GM18517 (cell line): ENCODE results near the gene NECAP2.
"Not testable (repeated sequence)": the region's sequence is repeated elsewhere in the genome, so short reads cannot be mapped to it uniquely, and the experiment has no call there.

Experiments
- ATAC-seq: cut with Tn5 transposase; IDR thresholded peaks from one replicate; pipeline ENCODE4 v1.9.1; 2021; ENCODE audit warnings: mild to moderate bottlenecking, moderate library complexity; ENCODE audit not compliant: unreplicated experiment

The NECAP2 gene

DNA sequence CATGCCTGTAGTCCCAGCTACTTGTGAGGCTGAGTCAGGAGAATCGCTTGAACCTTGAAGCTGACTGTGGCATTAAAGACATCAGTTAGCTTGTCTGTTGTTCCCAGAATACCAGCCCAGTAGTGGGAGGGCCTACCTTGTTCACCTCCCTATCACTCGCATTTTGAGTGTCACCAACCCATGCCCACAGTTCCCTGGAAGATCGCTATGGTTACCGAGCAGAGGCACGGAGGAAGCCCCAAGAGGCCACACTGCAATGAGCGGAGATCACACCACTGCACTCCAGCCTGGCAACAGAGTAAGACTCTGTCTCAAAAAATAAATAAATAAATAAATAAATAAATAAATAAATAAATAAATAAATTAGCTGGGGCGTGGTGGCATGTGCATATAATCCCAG is 52.4 kb downstream of the NECAP2 start:
- not testable (repeated sequence) for ATAC-seq

DNA sequence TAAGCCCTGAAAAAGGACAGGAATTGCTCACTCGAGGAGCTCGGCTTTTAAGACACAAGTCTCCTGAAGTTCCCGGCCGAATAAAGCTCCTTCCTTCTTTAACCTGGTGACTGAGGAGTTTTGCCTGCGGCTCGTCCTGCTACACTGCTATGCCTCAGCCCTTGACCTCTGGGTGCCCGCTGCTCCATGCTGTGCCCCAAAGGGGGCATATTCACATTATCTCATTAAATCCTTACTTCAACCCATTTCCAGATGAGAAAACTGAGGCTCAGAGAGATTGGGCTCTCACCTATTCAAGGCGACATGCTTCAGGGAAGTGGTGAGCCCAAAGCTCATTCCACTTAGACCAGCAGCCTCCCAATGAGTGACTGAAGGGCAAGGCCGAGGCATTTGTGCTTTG is 53.2 kb downstream of the NECAP2 start:
- ATAC-seq, result not testable (repeated sequence)

DNA sequence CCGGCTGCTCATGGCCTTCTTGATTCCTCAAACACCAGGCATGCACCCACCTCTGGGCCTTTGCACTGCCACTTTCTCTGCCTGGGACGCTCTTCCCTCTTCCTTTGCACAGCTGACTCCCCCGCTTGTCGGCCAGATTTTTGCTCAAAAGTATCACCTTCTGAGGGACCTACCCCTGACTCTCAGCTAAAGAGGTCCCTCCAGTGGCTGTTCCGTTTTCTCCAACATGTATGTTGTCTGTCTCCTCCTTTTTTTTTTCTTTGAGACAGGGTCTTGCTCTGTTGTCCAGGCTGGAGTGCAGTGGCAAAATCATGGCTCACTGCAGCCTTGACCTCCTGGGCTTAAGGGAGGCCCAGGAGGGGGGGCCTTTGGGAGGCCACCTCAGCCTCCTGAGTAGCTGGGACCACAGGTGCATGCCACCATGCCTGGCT is 57.0 kb downstream of the NECAP2 start:
- ATAC-seq, result not testable (repeated sequence)

DNA sequence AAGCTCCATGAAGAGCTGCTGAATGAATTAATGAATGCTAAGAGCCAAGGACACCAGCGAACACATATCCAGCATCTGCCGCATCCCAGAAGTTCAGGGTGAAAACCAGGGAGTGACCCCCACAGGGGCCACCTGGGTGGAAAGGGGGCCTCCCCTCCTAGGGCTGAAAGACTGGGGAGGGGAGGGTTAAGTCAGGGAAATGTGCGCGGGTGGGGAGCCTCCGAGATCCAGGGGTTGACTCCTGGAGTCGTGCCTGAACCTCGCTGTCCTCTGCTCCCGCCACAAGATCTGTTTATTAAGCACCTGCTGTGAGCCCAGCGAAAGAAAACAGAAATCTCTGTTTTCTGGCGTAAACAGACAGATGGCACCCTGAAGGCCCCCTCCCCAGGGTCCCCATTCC is 57.5 kb downstream of the NECAP2 start:
- not testable (repeated sequence) for ATAC-seq

DNA sequence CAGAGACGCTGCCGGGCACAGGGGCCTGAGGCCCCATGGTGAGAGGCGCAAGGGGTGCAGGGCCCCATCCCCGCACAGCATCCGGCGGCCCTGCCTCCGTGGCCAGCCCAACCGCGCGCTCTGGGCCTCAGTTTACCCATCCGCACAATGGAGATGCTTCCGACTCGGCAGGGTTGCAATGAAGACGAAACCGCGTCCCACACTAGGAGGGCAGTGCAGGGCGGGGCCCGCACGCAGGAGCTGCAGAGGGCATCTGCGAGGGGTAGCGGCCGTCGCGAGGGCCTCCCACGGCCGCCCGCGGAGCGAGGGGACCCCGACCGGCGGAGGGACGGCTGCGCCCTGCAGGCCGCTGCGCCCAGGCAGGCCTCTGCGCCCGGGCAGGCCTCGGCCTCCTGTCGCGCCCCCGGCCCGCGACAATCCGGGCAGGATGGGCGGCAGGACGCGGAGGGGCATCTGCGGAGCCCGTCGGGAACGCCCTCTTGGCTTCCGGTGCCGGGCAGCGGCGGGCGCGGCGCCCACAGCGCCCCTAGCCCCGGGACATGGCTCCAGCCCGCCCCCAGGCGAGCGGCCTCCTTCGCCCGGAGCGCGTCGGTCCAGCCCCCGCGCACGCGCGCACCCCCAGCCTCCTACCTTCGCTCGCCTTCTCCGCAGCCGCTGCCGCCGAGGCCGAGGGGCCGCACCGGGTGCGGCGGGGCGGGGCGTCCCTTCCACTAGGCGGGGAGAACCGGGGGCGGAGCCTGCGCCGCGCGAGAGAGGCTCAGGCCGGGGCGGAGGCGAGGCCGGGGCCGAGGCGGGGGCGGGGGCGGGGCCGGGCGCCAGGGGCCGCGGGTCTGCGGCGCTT is 58.3 kb downstream of the NECAP2 start:
- peak; percentile 77 for ATAC-seq

DNA sequence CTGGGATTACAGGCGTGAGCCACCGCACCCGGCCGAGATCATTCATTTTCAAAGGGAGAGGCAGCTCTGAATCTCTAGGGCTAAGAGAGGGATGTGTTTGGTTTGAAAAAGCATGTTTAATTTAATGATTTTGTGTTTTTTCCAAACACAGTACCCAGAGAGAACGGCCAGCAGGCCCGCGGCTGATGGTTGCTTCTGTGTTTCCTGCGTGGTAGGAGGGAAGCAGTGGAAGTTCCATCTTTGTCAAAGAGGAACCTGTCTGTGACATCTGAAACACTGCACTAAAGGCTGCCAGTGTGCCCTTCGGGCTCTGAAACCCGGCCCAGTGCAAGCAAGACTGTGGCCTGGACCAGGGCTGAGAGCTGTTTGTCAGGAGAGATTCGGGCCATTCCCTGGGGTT is 59.9 kb downstream of the NECAP2 start:
- not testable (repeated sequence) for ATAC-seq

DNA sequence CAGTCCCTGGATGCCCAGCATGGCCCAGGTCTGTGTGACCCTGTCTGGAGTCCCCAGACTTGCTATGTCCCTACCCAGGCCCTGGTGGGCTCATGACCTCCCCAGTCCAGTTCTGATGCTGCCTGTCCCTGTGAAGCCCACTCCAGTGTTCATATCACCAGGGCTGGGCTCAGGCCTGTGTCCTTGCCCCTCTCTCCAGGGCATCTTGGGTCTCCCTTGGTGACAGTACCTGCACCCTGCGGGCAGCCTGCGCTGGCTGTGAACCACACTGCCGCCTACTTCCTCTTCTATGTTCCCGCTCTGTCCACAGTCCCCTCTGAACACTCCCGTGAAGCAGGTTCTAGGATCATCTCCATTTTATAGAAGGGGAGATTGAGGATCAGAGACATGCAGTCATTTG is 60.5 kb downstream of the NECAP2 start:
- ATAC-seq, result not testable (repeated sequence)

DNA sequence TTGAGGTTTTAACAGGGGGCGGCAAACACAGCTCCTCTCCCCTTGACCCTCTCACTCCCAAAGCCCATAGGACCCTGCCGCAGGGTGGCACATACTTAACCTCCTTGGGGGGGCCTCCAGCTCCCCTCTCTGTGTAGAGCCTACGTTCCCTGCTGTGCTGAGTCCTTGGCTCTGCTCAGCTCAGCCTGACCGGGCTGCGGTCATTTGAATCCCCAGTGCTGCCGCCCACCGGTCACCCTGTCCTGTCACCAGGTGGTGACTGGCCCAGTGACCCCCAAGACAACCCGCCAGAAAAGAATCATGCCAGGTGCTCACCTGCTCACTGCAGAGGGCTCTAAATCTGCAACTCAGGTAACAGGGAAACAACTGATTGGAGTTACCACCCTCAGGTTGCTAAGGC is 60.9 kb downstream of the NECAP2 start:
- ATAC-seq, result not testable (repeated sequence)

DNA sequence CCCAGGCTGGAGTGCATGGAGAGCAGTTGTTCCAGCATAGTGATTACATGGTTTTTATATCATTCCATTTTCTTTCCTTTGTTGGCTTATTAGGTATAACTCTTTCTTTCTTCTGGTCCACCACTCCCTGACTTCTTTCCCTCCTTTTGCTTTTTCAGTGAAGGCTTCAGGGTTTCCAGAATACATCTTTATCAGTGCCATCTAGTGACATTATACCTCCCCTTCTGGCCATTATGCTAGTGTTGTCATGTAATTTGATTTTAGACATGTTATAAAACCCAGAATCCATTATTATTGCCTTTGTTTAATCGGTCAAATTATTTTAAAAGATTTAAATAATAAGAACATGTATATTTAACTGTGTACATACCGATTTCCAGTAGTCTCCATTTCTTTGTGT is 63.0 kb downstream of the NECAP2 start:
- no peak for ATAC-seq

DNA sequence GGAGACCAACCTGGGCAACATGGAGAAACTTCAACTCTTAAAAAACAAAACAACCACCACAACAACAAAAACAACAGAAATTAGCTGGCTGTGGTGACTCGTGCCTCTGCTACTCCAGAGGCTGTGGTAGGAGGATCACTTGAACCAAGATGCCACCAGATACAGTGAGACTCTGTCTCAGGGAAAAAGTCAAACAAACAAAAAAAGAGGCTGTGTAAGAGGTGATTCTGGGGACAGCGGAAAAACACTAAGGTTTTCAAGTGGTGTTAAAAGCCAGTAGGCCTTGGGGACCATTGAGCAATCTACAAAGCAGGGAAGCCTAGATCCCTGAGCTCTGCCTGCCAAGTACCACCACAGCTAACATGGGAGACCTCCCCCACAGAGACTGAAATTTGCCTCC is 65.3 kb downstream of the NECAP2 start:
- not testable (repeated sequence) for ATAC-seq

DNA sequence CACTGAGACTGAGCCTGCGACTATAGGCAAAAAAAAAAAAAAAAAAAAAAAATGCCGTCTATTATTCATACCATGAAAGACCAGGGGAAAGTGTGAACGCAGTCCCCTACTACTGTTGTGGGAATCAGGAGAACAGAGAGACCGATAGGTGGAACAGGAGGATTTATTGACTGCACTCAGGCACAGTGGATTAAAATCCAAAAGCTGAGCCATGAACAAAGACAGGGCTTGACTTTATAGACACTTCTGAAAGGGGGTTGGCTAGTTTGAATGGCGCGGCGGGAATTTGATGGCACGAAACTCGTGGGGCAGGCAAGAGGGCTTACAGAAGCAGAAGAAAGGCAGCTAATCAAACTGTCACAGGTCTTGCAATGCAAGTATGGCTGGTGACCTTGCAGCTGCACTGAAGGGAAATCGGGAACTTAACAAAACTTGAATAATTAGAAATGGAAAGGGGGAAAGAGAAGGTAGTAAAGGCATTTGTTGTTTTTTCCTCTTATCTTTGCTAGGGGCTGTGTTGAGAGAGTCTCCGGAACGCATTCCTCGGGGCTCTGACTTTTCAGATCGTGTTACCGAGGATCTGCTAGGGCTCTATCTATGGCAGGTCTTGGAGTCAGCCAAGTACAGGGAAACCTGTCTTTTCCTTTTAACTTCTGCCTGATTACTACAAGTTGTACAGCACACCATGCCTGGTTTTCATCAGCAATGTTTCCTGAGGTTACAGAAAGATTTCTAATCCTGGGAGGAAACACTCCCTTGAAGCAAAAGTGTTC is 66.0 kb downstream of the NECAP2 start:
- not testable (repeated sequence) for ATAC-seq

DNA sequence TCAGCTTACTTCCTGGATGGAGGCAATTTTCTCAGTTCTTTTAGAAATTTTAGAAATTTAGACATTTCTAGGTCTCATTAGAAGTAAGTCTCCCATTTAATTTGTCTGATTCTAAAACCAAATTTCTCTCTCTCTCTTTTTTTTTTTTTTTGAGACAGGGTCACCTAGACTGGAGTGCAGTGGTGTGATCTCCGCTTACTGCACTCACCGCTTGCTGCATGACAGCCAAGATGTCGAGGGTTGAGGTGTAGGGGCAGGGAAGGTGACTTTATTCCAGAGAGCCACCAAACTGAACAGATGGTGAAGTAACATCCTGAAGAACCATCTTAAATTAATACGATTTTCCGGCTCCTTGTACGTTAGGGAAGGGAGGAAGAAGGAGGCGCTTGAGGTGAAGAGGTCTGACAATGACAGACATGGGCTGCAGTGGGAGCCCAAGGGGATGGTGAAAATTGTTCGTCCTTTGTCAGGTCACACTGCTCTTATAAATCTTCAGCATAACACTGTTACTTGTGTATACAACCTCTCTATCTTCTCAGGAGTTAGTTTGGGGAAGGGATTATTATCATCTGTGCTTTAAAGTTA is 68.4 kb downstream of the NECAP2 start:
- ATAC-seq, result not testable (repeated sequence)
